Endometrium (tissue), 2 donors: Measurements from ENCODE around the gene CELA1.
"Not testable (repeated sequence)": the region's sequence is repeated elsewhere in the genome, so short reads cannot be mapped to it uniquely, and the experiment has no call there.

Experiments used
- FAIRE-seq: peaks from 2 replicates; lab custom pipeline; 2012; peaks lifted over from hg19 to GRCh38; lab: Jason Lieb, UNC
- donor health status: control.
- donor health status: control.

CELA1 gene

GRCh38 chr12:51311389-51311788 is 35.1 kb downstream of the CELA1 start:
- FAIRE-seq, result no peak

GRCh38 chr12:51307655-51308593 is 38.6 kb downstream of the CELA1 start:
- no peak for FAIRE-seq

- FAIRE-seq, result no peak
These were observed 40.0 kb downstream of the CELA1 start for GRCh38 chr12:51306507-51306906.

- FAIRE-seq, result not testable (repeated sequence)
These were observed 45.7 kb downstream of the CELA1 start for GRCh38 chr12:51300768-51301167.

- FAIRE-seq, result no peak
These were observed 50.8 kb downstream of the CELA1 start for GRCh38 chr12:51295651-51296050.

GRCh38 chr12:51294097-51294496 is 52.4 kb downstream of the CELA1 start:
- FAIRE-seq, result not testable (repeated sequence)

- no peak for FAIRE-seq
These were observed 52.8 kb downstream of the CELA1 start for GRCh38 chr12:51293696-51294095.

GRCh38 chr12:51291603-51292513 is 54.6 kb downstream of the CELA1 start:
- FAIRE-seq, result not testable (repeated sequence)

- FAIRE-seq, result no peak
These were observed 60.6 kb downstream of the CELA1 start for GRCh38 chr12:51285843-51286242.

GRCh38 chr12:51281202-51281924 is 65.1 kb downstream of the CELA1 start:
- no peak for FAIRE-seq
